HCT116 (cell line): Measurements from ENCODE around the gene TRIL. TPM values are rescaled to one million over a fixed set of nuclear protein-coding genes. Genes with fewer than 3 reads are reported as not detected.

ENCODE experiments used
- ATAC-seq: fragments of 200-7000 bp; cut with Tn5 transposase; 2 replicates; pipeline ENCODE4 v1.9.1; 2020; ENCODE audit warnings: mild to moderate bottlenecking, moderate library complexity
- BruUV-seq: library from RNA; stranded (reverse); fragments of 400-500 nt; replicated peaks from 2 replicates; lab custom pipeline; 2021; lab: Mats Ljungman, UMichigan
- CTCF ChIA-PET: fragments of 300-600 bp; sonication (Branson Sonifier 250); formaldehyde crosslinking; loops from one replicate; lab custom pipeline; 2021; ENCODE audit warnings: antibody characterized with exemption; lab: Charles Lee
- POLR2A ChIA-PET: fragments of 300-600, 350-600 bp; sonication (Branson Sonifier 250); formaldehyde crosslinking; loops from one replicate; lab custom pipeline; 2021; ENCODE audit warnings: antibody characterized with exemption; lab: Charles Lee
- RAD21 ChIA-PET, 2 experiments: fragments of 300-600 bp; sonication (Branson Sonifier 250); formaldehyde crosslinking; loops; one replicate each; lab custom pipeline; 2023; ENCODE audit warnings: low total read pairs in 2 of 2; ENCODE audit not compliant: uncharacterized antibody in 2 of 2, unreplicated experiment in 2 of 2, low non-redundant PET in 1 of 2; lab: Charles Lee
- DNase-seq: peaks from one replicate; pipeline ENCODE4 v3.0.0-alpha.2; 2010; ENCODE audit warnings: low read depth, low spot score
- H2AFZ ChIP-seq: fragments of 200-600 bp; shearing (Covaris generic), sonication (generic); 2 replicates; pipeline ENCODE4 v1.6.1; 2017; ENCODE audit warnings: low read depth, mixed run types, mixed read lengths, antibody characterized with exemption, low read length; ENCODE audit not compliant: poor library complexity, severe bottlenecking
- H3K27ac ChIP-seq: 2 replicates; pipeline ENCODE4 v1.5.1; 2012; ENCODE audit warnings: low read depth, low read length
- H3K27me3 ChIP-seq: fragments of 200-600 bp; sonication (generic); 2 replicates; pipeline ENCODE4 v1.6.1; 2016; ENCODE audit warnings: mixed run types, low read length, mixed read lengths; ENCODE audit not compliant: insufficient read depth
- H3K36me3 ChIP-seq, 2 experiments: fragments of 200-500 bp in 1 of 2; fragments of 200-600 bp in 1 of 2; sonication (Bioruptor generic) in 1 of 2; sonication (generic) in 1 of 2; 2 replicates each; pipeline versions ENCODE4 v1.5.1 to v1.6.1; 2014 to 2016; ENCODE audit warnings: low read length in 2 of 2, inconsistent platforms in 1 of 2, mixed read lengths in 1 of 2, mixed run types in 1 of 2; ENCODE audit not compliant: insufficient read depth in 2 of 2, control insufficient read depth in 1 of 2
- H3K4me1 ChIP-seq, 2 experiments: fragments of 200-600 bp in 1 of 2; sonication (generic) in 1 of 2; 2 replicates each; pipeline versions ENCODE4 v1.5.1 to v1.6.1; 2012 to 2017; ENCODE audit warnings: low read length in 2 of 2, inconsistent platforms in 1 of 2, mild to moderate bottlenecking in 1 of 2, mixed read lengths in 1 of 2, mixed run types in 1 of 2, moderate library complexity in 1 of 2; ENCODE audit not compliant: insufficient read depth in 2 of 2, control insufficient read depth in 1 of 2
- H3K4me2 ChIP-seq: fragments of 200-600 bp; sonication (generic); 2 replicates; pipeline ENCODE4 v1.6.1; 2017; ENCODE audit warnings: mixed run types, low read length, mixed read lengths
- H3K4me3 ChIP-seq, 2 experiments: fragments of 200-600 bp in 1 of 2; sonication (generic) in 1 of 2; replicated peaks in 1 of 2; 2 replicates each; pipeline ENCODE4 v1.5.1; 2011 to 2016; ENCODE audit warnings: low read length in 2 of 2, control low read depth in 1 of 2, low read depth in 1 of 2, mild to moderate bottlenecking in 1 of 2, mixed read lengths in 1 of 2, mixed run types in 1 of 2
- H3K79me2 ChIP-seq: fragments of 200-600 bp; sonication (generic); 2 replicates; pipeline ENCODE4 v1.6.1; 2017; ENCODE audit warnings: mild to moderate bottlenecking, mixed run types, low read length, moderate library complexity, mixed read lengths; ENCODE audit not compliant: insufficient read depth
- H3K9ac ChIP-seq: fragments of 200-600 bp; sonication (generic); 2 replicates; pipeline ENCODE4 v1.6.1; 2016; ENCODE audit warnings: low read length, mixed read lengths
- H3K9me2 ChIP-seq: fragments of 200-600 bp; sonication (generic), shearing (Covaris generic); 2 replicates; pipeline ENCODE4 v1.6.1; 2017; ENCODE audit warnings: mixed run types, mild to moderate bottlenecking, moderate library complexity; ENCODE audit not compliant: insufficient read depth
- H3K9me3 ChIP-seq, 2 experiments: fragments of 200-500 bp in 1 of 2; fragments of 200-600 bp in 1 of 2; sonication (Bioruptor generic) in 1 of 2; sonication (generic) in 1 of 2; 2 replicates each; pipeline ENCODE4 v1.6.1; 2014 to 2017; ENCODE audit warnings: low read length in 2 of 2, mixed read lengths in 2 of 2, inconsistent platforms in 1 of 2, low read depth in 1 of 2, mild to moderate bottlenecking in 1 of 2, mixed run types in 1 of 2, moderate library complexity in 1 of 2; ENCODE audit not compliant: control insufficient read depth in 1 of 2, insufficient read depth in 1 of 2
- H4K20me1 ChIP-seq: fragments of 200-600 bp; sonication (generic), shearing (Covaris generic); 2 replicates; pipeline ENCODE4 v1.6.1; 2017; ENCODE audit warnings: mixed run types, mild to moderate bottlenecking, moderate library complexity; ENCODE audit not compliant: insufficient read depth
- CBX3 ChIP-seq: IDR thresholded peaks from 2 replicates; pipeline ENCODE4 v1.6.1; 2012; ENCODE audit warnings: low read depth
- EGR1 ChIP-seq: IDR thresholded peaks from 2 replicates; pipeline ENCODE4 v1.6.1; 2012; ENCODE audit warnings: low read depth
- ELF1 ChIP-seq: IDR thresholded peaks from 2 replicates; pipeline ENCODE4 v1.6.1; 2012; ENCODE audit warnings: low read depth, borderline replicate concordance
- EZH2 ChIP-seq: fragments of 200-600 bp; sonication (generic); IDR thresholded peaks from 2 replicates; pipeline ENCODE4 v1.6.1; 2017; ENCODE audit warnings: antibody characterized with exemption, mixed run types
- JUND ChIP-seq: IDR thresholded peaks from 2 replicates; pipeline ENCODE4 v1.6.1; 2012
- MAX ChIP-seq: IDR thresholded peaks from 2 replicates; pipeline ENCODE4 v1.6.1; 2012
- POLR2A ChIP-seq: IDR thresholded peaks from 2 replicates; pipeline ENCODE4 v1.7.0; 2011; ENCODE audit warnings: borderline replicate concordance; ENCODE audit not compliant: insufficient read depth, insufficient read length; ENCODE audit errors: extremely low read depth
- POLR2AphosphoS5 ChIP-seq: IDR thresholded peaks from 2 replicates; pipeline ENCODE4 v1.6.1; 2011; ENCODE audit warnings: mild to moderate bottlenecking, low read depth, low read length, moderate library complexity
- RAD21 ChIP-seq: IDR thresholded peaks from 2 replicates; pipeline ENCODE4 v1.6.1; 2012; ENCODE audit warnings: low read depth, mild to moderate bottlenecking
- SIN3A ChIP-seq: IDR thresholded peaks from 2 replicates; pipeline ENCODE4 v1.6.1; 2012; ENCODE audit warnings: low read depth
- SP1 ChIP-seq: IDR thresholded peaks from 2 replicates; pipeline ENCODE4 v1.6.1; 2012; ENCODE audit warnings: low read depth
- SRF ChIP-seq: IDR thresholded peaks from 2 replicates; pipeline ENCODE4 v1.6.1; 2012; ENCODE audit warnings: low read depth
- ZFX ChIP-seq: fragments of 450-650 bp; IDR thresholded peaks from 2 replicates; pipeline ENCODE4 v1.6.1; 2017
- ZNF274 ChIP-seq: fragments of 200-500 bp; sonication (Bioruptor generic); IDR thresholded peaks from 2 replicates; pipeline ENCODE4 v1.6.1; 2014; ENCODE audit warnings: mild to moderate bottlenecking, low read depth, low read length, inconsistent platforms
- intact Hi-C: fragments of 100-400 bp; cut with micrococcal nuclease; formaldehyde crosslinking; loops from 2 replicates; pipeline ENCODE4 v1.10.0; 2022
- total RNA-seq: library from RNA; stranded (reverse); gene quantifications from one replicate; pipeline ENCODE4 v1.2.1, GENCODE V29; 2021; ENCODE audit not compliant: unreplicated experiment
- TF ChIP-seq, protein P1 (sequence below): IDR thresholded peaks from 2 replicates; pipeline ENCODE4 v1.6.1; 2012
- TF ChIP-seq, protein P2 (sequence below): IDR thresholded peaks from 2 replicates; pipeline ENCODE4 v1.6.1; 2012; ENCODE audit warnings: low read depth
- TF ChIP-seq, protein P3 (sequence below): IDR thresholded peaks from 2 replicates; pipeline ENCODE4 v1.6.1; 2011; ENCODE audit warnings: mild to moderate bottlenecking, low read length, moderate library complexity; ENCODE audit not compliant: insufficient replicate concordance; ENCODE audit errors: extremely low read depth

TRIL gene
- total RNA-seq, 1 experiment from 2014 or later: not detected

DNA sequence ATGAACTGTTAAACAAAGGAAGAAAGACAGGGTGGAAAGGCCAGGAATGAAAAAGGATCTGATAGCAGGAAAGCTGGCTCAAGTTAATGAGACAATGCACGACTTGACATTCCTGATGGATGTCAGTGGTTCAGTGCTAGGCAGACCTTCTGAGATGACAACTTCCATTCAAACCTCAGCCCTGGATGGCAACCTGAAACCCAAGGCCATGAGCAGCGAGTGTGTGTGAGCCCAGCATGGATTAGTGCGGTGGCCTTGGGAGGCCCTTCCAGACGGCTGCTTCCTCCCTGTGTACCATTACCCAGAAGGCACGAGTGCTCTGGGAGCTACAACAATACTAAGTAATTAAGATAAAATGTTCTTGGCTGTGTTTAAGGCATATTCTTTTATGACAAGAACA, 18.8 kb downstream of the TRIL start:
- TF ChIP-seq, protein P1, sequence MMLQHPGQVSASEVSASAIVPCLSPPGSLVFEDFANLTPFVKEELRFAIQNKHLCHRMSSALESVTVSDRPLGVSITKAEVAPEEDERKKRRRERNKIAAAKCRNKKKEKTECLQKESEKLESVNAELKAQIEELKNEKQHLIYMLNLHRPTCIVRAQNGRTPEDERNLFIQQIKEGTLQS: no peak
- no peak for TF ChIP-seq EGR1
- TF ChIP-seq ELF1: no peak
- no peak for TF ChIP-seq POLR2A
- TF ChIP-seq, protein P2, sequence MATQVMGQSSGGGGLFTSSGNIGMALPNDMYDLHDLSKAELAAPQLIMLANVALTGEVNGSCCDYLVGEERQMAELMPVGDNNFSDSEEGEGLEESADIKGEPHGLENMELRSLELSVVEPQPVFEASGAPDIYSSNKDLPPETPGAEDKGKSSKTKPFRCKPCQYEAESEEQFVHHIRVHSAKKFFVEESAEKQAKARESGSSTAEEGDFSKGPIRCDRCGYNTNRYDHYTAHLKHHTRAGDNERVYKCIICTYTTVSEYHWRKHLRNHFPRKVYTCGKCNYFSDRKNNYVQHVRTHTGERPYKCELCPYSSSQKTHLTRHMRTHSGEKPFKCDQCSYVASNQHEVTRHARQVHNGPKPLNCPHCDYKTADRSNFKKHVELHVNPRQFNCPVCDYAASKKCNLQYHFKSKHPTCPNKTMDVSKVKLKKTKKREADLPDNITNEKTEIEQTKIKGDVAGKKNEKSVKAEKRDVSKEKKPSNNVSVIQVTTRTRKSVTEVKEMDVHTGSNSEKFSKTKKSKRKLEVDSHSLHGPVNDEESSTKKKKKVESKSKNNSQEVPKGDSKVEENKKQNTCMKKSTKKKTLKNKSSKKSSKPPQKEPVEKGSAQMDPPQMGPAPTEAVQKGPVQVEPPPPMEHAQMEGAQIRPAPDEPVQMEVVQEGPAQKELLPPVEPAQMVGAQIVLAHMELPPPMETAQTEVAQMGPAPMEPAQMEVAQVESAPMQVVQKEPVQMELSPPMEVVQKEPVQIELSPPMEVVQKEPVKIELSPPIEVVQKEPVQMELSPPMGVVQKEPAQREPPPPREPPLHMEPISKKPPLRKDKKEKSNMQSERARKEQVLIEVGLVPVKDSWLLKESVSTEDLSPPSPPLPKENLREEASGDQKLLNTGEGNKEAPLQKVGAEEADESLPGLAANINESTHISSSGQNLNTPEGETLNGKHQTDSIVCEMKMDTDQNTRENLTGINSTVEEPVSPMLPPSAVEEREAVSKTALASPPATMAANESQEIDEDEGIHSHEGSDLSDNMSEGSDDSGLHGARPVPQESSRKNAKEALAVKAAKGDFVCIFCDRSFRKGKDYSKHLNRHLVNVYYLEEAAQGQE: no peak
- no peak for TF ChIP-seq ZNF274
- no peak for TF ChIP-seq JUND
- no peak for TF ChIP-seq RAD21
- no peak for TF ChIP-seq EZH2
- TF ChIP-seq SP1: no peak
- TF ChIP-seq ZFX: no peak
- no peak for TF ChIP-seq SIN3A
- TF ChIP-seq MAX: no peak
- TF ChIP-seq, protein P3, sequence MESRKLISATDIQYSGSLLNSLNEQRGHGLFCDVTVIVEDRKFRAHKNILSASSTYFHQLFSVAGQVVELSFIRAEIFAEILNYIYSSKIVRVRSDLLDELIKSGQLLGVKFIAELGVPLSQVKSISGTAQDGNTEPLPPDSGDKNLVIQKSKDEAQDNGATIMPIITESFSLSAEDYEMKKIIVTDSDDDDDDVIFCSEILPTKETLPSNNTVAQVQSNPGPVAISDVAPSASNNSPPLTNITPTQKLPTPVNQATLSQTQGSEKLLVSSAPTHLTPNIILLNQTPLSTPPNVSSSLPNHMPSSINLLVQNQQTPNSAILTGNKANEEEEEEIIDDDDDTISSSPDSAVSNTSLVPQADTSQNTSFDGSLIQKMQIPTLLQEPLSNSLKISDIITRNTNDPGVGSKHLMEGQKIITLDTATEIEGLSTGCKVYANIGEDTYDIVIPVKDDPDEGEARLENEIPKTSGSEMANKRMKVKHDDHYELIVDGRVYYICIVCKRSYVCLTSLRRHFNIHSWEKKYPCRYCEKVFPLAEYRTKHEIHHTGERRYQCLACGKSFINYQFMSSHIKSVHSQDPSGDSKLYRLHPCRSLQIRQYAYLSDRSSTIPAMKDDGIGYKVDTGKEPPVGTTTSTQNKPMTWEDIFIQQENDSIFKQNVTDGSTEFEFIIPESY: no peak
- no peak for TF ChIP-seq CBX3
- TF ChIP-seq POLR2AphosphoS5: no peak
- TF ChIP-seq SRF: no peak
- H3K4me2 ChIP-seq: no peak overlapping the region
- no peak overlapping the region for H3K9ac ChIP-seq
- H3K4me1 ChIP-seq: no peaks in the 10 kb centered on the region
- ChIA-PET CTCF (interaction anchor here (1.5 kb wide), 1 partner anchor 12 kb away, joined by 4 read pairs; no protein-coding TSS in a partner anchor), RAD21 (no interaction called here), POLR2A (no interaction called here)
- no peaks in the 10 kb centered on the region for H3K9me2 ChIP-seq
- intact Hi-C loops: no loop called here
- ATAC-seq (no peak), DNase-seq (no peak)
- H3K9me3 ChIP-seq: no peaks in the 10 kb centered on the region
- H3K79me2 ChIP-seq: no peaks in the 10 kb centered on the region
- H2AFZ ChIP-seq: no peak overlapping the region
- no peak overlapping the region for H3K27ac ChIP-seq
- H3K4me3 ChIP-seq: no peak overlapping the region
- no peaks in the 10 kb centered on the region for H3K36me3 ChIP-seq
- no peaks in the 10 kb centered on the region for H3K27me3 ChIP-seq
- H4K20me1 ChIP-seq: no peaks in the 10 kb centered on the region
- no TSS peak for BruUV-seq
